SU-DHL-6 (cell line): ENCODE measurements around the gene TGM3.

ENCODE experiments used
- H2AFZ ChIP-seq: fragments of 200-600 bp; sonication (generic); 2 replicates; pipeline ENCODE4 v1.6.1; 2014; ENCODE audit warnings: low read depth, mild to moderate bottlenecking, moderate library complexity, mixed read lengths, antibody characterized with exemption, low read length; ENCODE audit not compliant: severe bottlenecking
- H3F3A ChIP-seq: fragments of 200-600 bp; shearing (Covaris generic); 2 replicates; pipeline ENCODE4 v1.6.0; 2016; ENCODE audit warnings: antibody characterized with exemption, mild to moderate bottlenecking; ENCODE audit not compliant: insufficient read depth
- H3K27ac ChIP-seq: fragments of 200-600 bp; sonication (generic); 2 replicates; pipeline ENCODE4 v1.5.1; 2016; ENCODE audit warnings: low read depth, mild to moderate bottlenecking, low read length, moderate library complexity, mixed read lengths
- H3K27me3 ChIP-seq: fragments of 200-600 bp; sonication (generic), shearing (Covaris generic); 2 replicates; pipeline ENCODE4 v1.6.0; 2014; ENCODE audit warnings: mild to moderate bottlenecking, low read length
- H3K36me3 ChIP-seq: fragments of 200-600 bp; sonication (generic); 2 replicates; pipeline ENCODE4 v1.6.1; 2014; ENCODE audit warnings: mild to moderate bottlenecking, low read length, mixed read lengths
- H3K4me2 ChIP-seq: fragments of 300-600, 200-600 bp; shearing (Covaris generic), sonication (generic); 2 replicates; pipeline ENCODE4 v1.6.0; 2014; ENCODE audit warnings: low read length, low read depth, mild to moderate bottlenecking; ENCODE audit not compliant: poor library complexity, severe bottlenecking
- H3K4me3 ChIP-seq: fragments of 200-600 bp; sonication (generic); 2 replicates; pipeline ENCODE4 v1.5.1; 2014; ENCODE audit warnings: antibody characterized with exemption, low read length, mild to moderate bottlenecking, mixed read lengths; ENCODE audit not compliant: insufficient read depth, poor library complexity, severe bottlenecking
- H3K79me2 ChIP-seq: fragments of 200-600 bp; sonication (generic); 2 replicates; pipeline ENCODE4 v1.6.1; 2014; ENCODE audit warnings: mild to moderate bottlenecking, low read length, moderate library complexity; ENCODE audit not compliant: insufficient read depth
- H3K9ac ChIP-seq: fragments of 200-600 bp; sonication (generic); 2 replicates; pipeline ENCODE4 v1.7.0; 2014; ENCODE audit warnings: mild to moderate bottlenecking, low read length
- H3K9me2 ChIP-seq: fragments of 200-600 bp; sonication (generic); replicated peaks from 2 replicates; pipeline ENCODE4 v1.6.1; 2014; ENCODE audit warnings: low read length; ENCODE audit not compliant: insufficient read depth
- H3K9me3 ChIP-seq: fragments of 200-600 bp; sonication (generic); 2 replicates; pipeline ENCODE4 v1.6.1; 2014; ENCODE audit warnings: low read length, mixed read lengths; ENCODE audit not compliant: insufficient read depth
- H4K20me1 ChIP-seq: fragments of 200-600 bp; sonication (generic); 2 replicates; pipeline ENCODE4 v1.6.1; 2014; ENCODE audit warnings: low read depth, mild to moderate bottlenecking, antibody characterized with exemption, low read length, moderate library complexity, mixed read lengths
- EZH2phosphoT487 ChIP-seq: fragments of 200-600 bp; sonication (generic), shearing (Covaris generic); conservative IDR thresholded peaks from 2 replicates; pipeline ENCODE4 v1.6.1; 2018; ENCODE audit warnings: mild to moderate bottlenecking, antibody characterized with exemption, low read length, moderate library complexity, mixed read lengths
- TF ChIP-seq, protein P1 (sequence below): fragments of 200-600 bp; sonication (generic); IDR thresholded peaks from one replicate; pipeline ENCODE4 v1.5.1; 2017; ENCODE audit warnings: antibody characterized with exemption, mild to moderate bottlenecking, low read length, moderate library complexity; ENCODE audit not compliant: insufficient read depth, poor library complexity, severe bottlenecking

The TGM3 gene

DNA sequence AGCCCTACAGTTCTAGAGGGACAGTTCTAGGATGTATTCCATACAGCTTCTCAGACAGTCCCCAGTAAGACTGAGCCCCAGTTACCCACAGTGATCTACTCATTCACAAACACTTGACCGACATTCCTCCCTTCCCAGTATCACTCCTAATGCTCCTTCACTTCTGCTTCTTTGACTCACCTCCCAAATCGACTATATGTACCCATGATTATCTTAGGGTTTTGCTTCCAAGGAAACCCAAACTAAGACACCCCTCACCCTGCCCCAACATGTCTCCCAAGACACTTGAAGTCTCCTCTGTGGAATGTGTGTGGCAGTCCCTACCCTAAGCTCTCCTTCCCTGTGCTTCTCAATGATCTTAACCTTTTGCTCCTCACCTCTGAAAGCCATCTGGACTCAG is 61.3 kb downstream of the TGM3 start:
- no peak overlapping the region for H3K27ac ChIP-seq
- H3K27me3 ChIP-seq = no peaks in the 10 kb centered on the region
- no peak overlapping the region for H2AFZ ChIP-seq
- no peaks in the 10 kb centered on the region for H3F3A ChIP-seq
- no peak overlapping the region for H3K4me2 ChIP-seq
- H3K79me2 ChIP-seq = no peaks in the 10 kb centered on the region
- H3K36me3 ChIP-seq = no peaks in the 10 kb centered on the region
- H4K20me1 ChIP-seq = no peaks in the 10 kb centered on the region
- no peaks in the 10 kb centered on the region for H3K9me3 ChIP-seq
- no peak overlapping the region for H3K9ac ChIP-seq
- no peak for TF ChIP-seq EZH2phosphoT487
- TF ChIP-seq, protein P1, sequence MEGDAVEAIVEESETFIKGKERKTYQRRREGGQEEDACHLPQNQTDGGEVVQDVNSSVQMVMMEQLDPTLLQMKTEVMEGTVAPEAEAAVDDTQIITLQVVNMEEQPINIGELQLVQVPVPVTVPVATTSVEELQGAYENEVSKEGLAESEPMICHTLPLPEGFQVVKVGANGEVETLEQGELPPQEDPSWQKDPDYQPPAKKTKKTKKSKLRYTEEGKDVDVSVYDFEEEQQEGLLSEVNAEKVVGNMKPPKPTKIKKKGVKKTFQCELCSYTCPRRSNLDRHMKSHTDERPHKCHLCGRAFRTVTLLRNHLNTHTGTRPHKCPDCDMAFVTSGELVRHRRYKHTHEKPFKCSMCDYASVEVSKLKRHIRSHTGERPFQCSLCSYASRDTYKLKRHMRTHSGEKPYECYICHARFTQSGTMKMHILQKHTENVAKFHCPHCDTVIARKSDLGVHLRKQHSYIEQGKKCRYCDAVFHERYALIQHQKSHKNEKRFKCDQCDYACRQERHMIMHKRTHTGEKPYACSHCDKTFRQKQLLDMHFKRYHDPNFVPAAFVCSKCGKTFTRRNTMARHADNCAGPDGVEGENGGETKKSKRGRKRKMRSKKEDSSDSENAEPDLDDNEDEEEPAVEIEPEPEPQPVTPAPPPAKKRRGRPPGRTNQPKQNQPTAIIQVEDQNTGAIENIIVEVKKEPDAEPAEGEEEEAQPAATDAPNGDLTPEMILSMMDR = no peak
- H3K9me2 ChIP-seq = no peaks in the 10 kb centered on the region; the same call in 1 of the 2 replicates
- H3K4me3 ChIP-seq = no peak overlapping the region

DNA sequence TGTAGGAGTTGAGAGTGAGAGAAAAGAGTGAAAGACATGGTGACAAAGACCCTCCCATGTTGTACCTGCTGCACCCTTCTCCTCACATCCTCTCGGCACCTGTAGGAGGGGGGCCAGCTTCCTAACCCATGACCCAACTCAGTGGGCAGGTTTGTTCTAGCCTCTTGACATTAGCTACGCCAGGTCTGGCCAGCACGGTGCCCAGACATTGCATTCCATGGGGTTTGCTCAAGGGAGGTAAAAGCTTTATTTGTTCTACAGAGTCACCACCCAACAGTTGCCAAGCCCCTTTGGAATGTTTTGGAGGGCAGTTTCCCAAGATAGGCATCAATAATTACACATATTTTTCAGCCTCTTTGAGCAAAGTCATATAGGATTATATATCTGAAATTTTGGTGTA is 62.2 kb downstream of the TGM3 start:
- H4K20me1 ChIP-seq = no peaks in the 10 kb centered on the region
- no peaks in the 10 kb centered on the region; the same call in 1 of the 2 replicates for H3K9me2 ChIP-seq
- H3K4me2 ChIP-seq = no peak overlapping the region
- no peaks in the 10 kb centered on the region for H3F3A ChIP-seq
- no peaks in the 10 kb centered on the region for H3K79me2 ChIP-seq
- H3K9me3 ChIP-seq = no peaks in the 10 kb centered on the region
- H3K27me3 ChIP-seq = no peaks in the 10 kb centered on the region
- H3K27ac ChIP-seq = no peak overlapping the region
- H3K9ac ChIP-seq = no peak overlapping the region
- H2AFZ ChIP-seq = no peak overlapping the region
- no peak for TF ChIP-seq EZH2phosphoT487
- TF ChIP-seq, protein P1 = no peak
- no peak overlapping the region for H3K4me3 ChIP-seq
- H3K36me3 ChIP-seq = no peaks in the 10 kb centered on the region

DNA sequence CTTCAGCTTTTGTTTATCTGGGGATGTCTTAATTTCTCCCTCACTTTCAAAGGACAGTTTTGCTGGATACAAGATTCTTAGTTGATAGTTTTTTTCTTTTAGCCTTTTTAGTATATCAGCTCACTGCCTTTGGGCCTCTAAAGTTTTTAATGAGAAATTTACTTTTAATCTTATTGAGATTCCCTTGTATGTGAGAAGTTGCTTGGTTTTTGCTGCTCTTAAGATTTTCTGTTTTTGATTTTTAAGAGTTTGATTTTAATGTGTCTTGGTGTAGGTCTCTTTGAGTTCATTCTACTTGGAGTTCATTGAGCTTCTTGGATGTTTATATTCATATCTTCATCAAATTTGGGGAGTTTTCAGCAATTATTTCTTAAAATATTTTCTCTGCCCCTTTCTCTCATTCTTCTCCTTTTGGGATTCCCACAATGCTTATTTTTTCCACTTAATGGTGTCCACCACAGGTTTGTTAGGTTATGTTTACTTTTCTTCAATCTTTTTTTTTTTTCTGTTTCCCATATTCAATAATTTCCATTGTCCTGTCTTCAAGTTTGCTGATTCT is 65.3 kb downstream of the TGM3 start:
- no peak overlapping the region for H3K9ac ChIP-seq
- no peaks in the 10 kb centered on the region for H3K27me3 ChIP-seq
- no peaks in the 10 kb centered on the region; the same call in 1 of the 2 replicates for H3K9me2 ChIP-seq
- H3K27ac ChIP-seq = no peak overlapping the region
- no peaks in the 10 kb centered on the region for H3K9me3 ChIP-seq
- H3K36me3 ChIP-seq = no peaks in the 10 kb centered on the region
- no peak overlapping the region for H3K4me3 ChIP-seq
- H4K20me1 ChIP-seq = no peaks in the 10 kb centered on the region
- H3K79me2 ChIP-seq = no peaks in the 10 kb centered on the region
- no peaks in the 10 kb centered on the region for H3F3A ChIP-seq
- TF ChIP-seq, protein P1 = no peak
- TF ChIP-seq EZH2phosphoT487 = no peak
- H2AFZ ChIP-seq = no peak overlapping the region
- no peak overlapping the region for H3K4me2 ChIP-seq

DNA sequence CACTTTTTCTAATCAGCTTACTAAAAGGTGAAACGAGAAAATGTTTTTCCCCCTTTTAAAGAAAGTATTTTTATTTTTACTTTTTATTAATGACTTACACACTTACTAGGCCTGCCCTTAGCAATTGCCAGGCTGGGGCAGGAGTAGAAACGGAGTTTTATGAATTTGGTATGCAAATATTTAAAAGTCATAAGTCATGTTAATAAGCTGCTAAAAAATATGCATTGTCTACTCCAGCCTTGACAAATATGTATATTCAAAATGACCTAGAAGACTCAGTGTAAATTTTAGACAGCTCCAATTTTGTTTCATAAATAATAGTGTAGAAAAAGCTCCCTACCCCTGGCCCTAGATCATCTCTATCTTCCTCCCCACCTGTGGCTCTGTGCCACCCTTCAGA is 67.4 kb downstream of the TGM3 start:
- Histone ChIP-seq H3K9ac (no peak overlapping the region), H3K9me2 (no peaks in the 10 kb centered on the region; the same call in 1 of the 2 replicates), H2AFZ (no peak overlapping the region), H3K27ac (no peak overlapping the region), H3F3A (no peaks in the 10 kb centered on the region), H3K27me3 (no peaks in the 10 kb centered on the region), H3K36me3 (no peaks in the 10 kb centered on the region), H3K4me3 (no peak overlapping the region), H4K20me1 (no peaks in the 10 kb centered on the region), H3K9me3 (no peaks in the 10 kb centered on the region), H3K79me2 (no peaks in the 10 kb centered on the region), H3K4me2 (no peak overlapping the region)
- TF ChIP-seq EZH2phosphoT487 = no peak
- TF ChIP-seq, protein P1 = no peak
